ENCODE measurements around the gene TENM3. TPM values are rescaled to one million over a fixed set of nuclear protein-coding genes. Genes with fewer than 3 reads are reported as not detected.

The TENM3 gene
- polyA plus RNA-seq, 12 donors: 15.7 to 33.0 (median 18.3) TPM; not detected in 1

DNA sequence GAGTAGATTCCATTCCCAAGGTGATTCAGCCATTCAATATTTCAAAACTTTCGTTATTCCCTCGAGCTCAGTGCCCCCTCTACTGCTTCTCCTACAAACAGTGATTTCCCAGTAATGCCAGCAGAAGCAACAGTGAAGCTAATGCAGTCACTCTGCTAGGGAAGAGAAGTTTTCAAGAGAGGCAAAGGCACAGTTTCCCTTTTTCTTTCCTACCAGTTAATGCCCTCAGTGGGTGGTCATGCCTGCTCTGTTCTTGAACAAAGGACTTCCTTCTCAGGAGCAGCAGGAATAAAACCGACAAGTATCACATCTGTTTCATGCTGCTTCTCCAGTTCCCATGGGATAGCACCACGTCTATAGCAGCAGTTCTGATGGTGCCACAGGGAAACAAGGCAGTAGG, 317.2 kb downstream of the TENM3 start:
- DNase-seq: no peak

DNA sequence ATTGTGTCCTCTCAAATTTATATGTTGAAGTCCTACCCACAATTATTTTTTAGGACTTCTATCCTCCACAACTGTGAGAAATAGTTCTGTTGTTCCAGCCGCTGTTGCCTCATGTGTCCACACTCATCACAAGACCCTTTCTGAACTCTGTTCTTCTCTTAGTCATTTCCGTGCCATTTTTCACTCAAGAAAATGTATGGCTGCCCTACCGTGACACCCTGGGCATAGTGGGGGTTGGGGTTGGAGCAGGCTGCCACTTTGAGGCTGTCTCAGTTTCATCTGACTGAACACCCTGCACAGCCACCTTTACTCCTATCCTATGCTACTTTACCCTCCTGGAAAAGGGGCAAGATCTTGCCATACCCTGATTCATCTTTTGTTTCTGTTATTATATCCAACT, 319.1 kb downstream of the TENM3 start:
- DNase-seq: no peak

DNA sequence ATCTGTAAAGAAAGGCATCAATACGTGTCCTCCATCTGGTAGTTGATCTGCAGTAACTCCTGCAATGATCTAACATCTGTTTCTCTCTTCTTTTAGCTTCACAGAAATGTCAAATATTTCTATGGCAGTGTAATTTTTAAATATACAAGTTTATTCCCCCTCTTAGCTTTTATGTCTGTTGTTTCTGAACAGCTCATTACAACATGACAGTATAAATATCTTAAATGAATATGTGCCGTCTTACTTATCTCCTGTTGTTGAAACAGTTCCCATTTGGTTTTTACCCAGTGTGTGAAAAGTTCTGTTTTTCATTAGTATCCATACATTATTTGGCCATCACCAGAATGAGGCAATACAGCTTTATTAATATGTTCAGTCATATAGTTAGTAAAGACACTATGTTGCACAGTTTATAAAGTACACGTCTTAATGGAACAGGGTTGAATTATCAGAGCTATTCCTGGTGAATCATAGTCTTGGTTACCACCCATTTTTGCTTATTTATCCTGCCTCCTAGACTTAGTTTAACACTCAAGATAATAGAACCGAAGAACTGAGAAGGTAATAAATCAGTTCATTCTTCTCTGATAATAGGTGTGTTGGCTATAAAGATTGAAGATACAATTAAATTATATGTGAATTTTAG, 321.6 kb downstream of the TENM3 start:
- DNase-seq: no peak

DNA sequence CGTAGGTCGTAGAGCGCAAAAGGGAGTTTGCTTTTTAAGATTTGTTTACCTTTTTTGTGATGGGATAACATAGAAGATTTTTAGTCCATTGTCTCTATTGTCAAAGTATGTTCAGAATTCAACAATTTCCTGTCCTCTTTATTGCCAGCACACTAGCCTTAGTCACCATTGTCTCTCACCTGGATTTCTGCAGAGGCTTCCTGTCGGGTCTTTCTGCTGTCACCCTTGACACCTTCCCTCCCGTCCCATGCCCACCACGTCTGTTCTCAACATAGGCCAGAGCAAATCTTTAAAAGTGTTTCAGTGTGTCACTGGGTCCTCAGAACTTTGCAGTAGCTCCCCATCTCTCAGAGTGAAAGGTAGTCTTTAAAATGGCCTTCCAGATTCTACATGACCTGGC, 323.9 kb downstream of the TENM3 start:
- DNase-seq: no peak

DNA sequence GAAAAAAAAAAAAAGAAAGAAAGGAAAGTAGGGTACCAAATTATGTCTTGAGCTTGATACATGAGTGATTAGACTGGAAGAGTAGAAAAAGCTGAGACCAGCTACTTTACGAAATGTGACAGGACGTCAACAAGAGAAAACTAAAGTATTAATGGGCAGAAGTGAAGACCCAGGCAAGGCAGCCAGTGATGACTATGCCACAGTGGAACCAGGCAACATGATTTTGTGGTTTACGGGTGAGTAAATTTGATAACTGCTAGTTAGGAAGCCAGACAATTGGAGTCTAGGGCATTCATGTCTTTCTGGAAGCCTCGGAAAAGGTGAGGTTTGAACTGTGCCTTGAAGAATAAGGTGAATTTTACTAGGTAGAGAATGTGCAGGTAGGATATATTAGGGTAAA, 326.4 kb downstream of the TENM3 start:
- DNase-seq: no peak

DNA sequence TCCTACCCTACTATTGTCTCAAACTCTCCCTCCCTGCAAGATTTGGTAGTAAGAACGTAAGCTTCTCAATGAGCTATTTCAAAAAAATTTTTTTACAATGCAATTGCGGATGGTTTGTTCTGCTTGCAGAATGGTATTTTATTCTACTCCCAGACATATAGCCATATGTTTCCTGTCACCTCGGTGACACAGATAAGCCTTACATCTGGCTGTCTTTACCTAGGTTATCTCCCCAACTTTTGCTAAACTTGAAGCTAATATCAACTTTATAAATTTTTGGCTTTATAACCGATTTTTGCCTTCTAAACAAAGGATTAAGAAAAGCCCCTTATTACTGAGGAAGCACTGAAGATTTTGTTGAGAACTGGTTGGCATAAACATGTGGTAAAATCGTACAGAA, 331.5 kb downstream of the TENM3 start:
- no peak for DNase-seq

DNA sequence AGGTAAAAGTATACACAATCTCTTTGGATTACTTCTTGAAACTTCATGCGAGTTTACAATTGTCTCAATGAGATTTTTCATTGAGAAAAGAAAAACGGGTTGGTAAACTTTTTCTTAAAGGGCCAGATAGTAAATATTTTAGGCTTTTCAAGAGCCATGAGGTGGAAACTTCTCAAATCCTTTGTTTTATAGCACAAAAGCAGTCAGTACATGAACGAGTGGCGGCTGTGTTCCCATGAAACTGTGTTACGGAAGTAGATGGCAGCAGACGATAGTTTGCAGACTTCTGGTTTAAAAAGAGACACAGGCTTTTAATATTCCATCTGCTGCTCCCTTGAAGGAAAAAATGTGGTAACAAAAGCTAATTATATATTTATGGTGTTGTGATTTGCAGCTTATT, 332.0 kb downstream of the TENM3 start:
- no peak for DNase-seq

DNA sequence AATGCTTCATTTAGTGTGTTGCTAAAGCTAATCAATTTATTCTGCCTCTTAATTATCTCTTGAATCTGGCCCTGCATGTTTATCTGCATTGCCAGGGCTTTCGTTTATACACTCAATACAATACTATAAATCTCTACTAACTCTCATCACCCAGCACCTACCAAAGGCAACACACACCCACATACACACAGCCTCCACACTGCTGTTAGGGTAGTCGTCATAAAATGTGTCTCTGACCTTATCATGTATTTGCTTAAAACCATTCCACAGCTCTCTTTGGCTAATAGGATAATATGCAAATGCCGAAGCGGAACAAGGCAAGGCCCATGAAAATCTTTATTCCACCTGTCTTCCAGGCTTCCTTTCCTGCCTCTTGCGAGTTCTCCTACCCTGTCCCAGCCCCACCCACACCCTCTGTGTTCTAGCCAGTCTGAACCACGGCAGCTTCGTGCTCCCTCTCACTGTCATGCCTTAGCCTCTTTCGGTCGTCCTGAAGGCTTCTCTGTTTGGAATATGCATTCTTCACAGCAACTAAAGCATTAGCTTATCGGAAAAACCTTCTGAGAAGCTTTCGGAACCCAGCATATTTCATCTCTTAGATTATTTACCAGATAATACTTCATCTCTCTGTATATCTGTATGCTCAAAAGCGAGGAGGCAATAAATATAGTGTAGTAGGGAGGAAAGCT, 333.5 kb downstream of the TENM3 start:
- no peak for DNase-seq

DNA sequence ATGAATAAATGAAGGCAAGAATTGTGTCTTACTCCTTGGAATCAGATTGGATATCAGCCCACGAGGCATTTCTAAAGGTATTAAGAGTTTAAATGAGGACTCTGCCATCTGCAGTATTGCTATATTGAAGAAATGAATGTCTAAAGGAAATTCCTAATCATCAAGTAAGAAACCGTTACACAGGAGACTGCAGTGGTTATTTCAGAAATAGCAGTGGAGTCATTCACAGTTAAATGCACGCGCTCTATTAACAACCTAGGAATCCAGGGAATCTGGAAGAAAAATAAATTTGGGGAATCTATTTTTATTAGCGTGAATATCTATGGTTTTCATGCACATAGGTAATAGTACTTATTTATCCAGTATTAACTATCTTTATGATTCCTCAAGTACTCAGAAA, 334.2 kb downstream of the TENM3 start:
- DNase-seq: no peak

DNA sequence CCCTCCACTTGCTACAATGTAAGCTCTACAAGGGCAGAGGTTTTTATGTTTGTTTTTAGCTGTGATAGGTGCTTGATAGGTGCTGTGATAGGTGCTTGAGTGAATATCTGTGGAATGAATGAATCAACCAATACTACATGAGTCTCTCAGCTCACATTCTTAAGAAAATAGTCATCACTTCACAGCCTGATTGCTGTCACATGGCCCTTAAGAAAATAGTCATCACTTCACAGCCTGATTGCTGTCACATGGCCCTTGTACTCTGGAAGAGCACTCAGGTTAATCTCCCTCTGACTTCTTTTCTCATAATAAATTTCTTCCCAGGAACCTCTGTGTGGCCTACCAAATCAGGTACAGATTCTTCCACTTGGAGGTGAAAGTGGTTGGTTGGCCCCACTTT, 335.2 kb downstream of the TENM3 start:
- DNase-seq: no peak

DNA sequence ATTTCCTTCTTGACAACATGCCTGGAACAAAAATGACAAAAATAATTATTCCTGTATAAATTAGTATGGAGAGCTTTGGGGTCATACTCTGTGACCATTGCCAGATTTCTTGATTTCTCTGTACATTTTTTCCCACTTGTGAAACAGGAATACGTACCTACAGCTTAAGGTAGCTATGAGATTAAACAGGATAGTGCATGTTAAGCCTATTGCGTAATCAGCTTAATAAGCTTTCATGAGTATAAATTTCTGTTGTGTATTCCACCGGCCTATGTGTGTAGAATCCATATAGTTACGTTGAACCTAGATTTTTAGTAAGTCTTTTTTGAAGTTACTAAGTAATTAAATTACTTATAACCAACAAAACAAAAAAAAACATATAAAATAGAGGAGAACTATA, 339.0 kb downstream of the TENM3 start:
- DNase-seq: no peak

DNA sequence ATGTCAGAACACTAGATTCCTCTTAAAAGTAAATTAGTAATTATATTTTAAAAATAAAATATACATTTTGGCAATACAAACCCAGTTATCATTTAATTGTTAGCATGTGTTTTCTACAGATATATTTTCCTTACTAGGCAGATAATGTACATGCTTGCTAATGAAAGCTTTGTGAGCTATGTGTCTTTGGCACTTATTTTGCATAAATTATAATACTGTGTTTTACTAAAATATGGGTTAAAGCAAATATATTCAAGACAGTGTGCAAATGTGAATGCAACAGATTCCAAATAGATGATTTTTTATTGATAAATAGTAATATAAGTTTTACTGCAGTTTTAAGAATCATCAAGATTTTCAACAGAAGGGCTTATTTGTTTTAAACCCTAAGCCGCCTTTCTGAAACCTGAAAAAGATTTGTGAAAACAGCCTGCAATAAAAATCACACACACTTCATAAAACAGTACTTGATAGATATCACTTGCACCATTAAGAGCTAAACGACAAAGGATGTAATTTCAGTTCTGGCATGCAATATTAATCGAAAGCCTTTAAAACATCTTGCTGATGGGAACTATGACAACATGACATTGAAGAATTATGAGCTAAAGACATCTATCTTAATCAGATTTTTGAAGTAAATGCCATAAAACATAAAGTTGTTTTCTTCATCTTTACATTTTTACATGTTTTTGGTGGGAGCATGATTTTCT, 340.7 kb downstream of the TENM3 start:
- no peak for DNase-seq

DNA sequence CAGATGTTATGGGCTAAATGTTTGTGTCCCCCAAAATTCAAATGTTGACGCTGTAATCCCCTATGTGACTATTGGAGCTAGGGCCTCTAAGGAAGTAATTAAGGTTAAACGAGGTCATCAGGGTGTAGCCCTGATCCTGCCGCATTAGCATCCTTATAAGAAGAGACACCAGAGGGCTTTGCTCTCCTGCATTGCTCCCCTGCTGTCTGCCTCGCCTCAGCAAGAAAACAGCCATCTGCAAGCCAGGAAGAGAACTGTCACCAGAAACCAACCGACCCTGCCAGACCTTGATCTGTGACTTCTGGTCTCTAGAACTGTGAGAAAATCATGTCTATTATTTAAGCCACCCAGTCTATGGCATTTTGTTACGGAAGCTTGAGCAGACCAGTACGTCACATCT, 342.1 kb downstream of the TENM3 start:
- no peak for DNase-seq

DNA sequence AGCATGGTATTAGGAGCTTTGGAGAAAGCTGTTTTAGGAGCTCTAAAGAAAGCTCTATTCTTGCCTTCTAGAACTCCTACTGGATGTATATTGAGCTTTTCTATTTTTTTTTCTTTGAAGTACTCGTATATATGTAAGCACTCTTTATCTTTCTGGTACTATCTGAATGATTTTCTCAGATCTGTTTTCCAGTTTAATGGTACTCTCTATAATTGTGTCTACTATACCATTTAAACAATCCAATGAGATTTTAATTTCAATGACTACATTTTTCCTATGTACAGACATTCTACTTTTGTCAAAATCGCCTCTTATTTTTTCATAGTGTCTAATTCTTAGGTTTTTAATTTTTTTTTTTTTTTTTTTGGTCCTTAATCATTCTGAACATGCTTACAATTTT, 345.9 kb downstream of the TENM3 start:
- DNase-seq: no peak

DNA sequence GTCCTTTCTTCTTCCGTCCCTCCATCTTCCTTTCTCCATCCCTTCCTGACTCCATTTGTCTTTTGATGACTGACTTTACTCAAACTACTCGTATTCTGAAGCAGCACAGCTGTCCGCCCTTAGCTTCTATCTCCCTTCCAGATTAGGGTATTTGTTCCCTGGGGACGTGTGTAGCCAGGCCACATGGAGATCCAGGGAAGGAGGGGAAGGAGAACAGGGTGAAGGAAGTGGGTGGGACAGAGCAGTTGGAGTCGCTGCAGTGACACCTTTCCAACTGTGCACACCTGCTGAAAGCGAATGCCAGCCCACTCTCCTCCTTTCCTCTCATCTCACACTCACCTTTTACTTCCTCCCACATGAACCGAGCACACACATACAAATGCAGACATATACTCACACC, 350.2 kb downstream of the TENM3 start:
- DNase-seq: no peak

DNA sequence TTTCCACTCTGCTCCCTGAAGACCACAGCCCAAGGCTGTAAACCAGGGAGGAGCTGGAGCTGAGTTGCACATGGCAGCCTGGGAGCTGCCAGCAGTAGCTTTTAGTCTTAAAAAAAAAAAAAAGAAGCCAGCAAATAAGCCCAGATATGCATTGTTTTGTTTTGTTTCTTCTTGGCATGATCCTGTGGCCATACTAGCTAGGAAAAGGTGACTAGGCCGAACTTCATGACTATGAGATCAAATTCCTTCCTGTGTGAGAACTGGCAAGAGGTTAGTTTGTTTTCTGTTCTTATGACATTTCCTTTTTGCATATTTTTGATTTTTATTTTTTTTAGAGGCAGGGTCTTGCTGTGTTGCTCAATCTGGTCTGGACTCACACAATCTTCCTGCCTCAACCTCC, 350.7 kb downstream of the TENM3 start:
- no peak for DNase-seq

DNA sequence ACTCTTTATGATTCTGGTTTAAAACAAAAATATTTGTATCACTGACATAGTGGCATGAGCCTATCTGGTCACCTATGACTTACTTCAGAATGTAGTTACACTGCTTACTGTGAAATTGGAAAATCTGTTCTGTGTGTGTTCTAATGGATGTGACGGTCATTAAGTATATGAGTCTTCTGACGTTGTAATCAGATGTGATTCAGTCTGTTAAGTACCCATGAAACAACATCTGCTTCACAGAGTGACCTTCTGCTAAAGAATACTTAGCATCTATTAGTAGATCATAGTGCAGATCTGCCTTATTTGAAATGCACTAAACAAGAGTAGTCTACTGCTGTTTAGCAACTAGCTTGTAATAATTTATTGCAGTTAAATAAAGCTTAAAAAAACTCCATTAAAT, 356.9 kb downstream of the TENM3 start:
- no peak for DNase-seq

DNA sequence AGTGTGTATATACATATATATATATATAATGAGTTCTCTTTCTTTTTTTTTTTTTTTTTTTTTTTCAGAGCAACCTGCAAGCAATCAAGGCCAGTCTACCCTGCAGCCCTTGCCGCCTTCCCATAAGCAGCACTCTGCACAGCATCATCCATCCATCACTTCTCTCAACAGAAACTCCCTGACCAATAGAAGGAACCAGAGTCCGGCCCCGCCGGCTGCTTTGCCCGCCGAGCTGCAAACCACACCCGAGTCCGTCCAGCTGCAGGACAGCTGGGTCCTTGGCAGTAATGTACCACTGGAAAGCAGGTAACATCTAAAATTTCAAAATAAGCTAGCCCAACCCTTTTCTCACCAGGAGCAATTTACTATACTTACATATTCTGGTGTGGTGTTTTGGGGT, 357.7 kb downstream of the TENM3 start:
- no peak for DNase-seq

DNA sequence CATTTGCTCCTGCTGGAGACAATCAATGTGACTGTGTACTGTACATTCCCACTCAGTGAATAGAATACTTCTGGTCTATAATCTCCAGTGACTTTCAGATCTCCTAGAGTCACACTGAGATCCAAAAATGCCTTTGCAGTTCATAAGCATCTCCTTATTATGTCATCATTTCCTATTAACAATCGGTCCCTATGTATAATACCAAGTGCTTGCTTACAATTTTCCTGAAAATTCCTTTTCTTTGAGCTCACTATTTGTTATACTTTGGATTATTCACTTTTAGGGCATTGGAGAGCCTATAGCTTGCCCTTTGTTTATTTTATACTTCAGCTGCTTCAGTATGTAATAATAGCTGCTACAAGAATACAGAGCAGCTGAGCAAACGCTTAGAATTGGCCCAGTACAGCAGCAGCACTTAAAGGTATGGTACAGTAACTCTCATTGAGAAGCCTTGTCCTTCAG, 361.0 kb downstream of the TENM3 start:
- no peak for DNase-seq

DNA sequence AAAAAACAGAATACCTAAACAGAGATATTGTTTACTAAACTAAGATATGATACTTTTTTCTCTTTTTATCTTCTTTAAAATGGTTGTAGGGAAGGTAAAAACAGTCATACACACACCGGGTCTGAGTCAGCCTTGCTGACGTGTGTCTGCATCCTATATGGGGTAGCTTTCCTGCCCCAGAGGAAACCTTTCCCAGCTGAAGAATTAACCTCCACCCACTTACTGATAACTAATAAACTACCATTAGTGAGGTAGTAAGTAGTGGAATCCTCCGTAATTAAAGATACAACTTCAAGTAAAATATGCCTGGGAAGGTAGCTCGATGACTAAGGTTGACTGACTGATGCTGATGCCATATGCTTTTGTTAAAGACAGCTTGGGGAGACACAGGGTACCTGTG, 361.8 kb downstream of the TENM3 start:
- DNase-seq: no peak

DNA sequence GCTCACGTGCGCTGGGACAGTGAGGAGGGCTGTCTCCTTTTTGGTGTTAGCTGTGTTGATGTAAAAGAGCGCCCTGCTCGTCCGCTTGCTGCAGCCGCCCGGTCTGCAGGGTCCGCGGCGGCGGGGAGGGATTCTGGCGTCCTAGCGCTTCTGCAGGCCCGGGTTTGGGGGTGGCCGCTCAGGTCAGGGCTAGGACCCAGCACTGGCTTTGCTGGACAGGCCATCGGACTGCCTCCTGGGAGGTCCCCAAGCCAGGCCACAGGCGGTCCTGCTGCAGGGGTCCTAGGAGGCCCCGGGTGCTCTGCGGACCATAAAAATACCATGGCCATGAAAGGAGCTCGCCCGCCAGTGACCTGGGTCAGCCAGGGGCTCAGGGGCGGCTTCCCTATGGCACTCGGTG, 365.3 kb downstream of the TENM3 start:
- no peak for DNase-seq

DNA sequence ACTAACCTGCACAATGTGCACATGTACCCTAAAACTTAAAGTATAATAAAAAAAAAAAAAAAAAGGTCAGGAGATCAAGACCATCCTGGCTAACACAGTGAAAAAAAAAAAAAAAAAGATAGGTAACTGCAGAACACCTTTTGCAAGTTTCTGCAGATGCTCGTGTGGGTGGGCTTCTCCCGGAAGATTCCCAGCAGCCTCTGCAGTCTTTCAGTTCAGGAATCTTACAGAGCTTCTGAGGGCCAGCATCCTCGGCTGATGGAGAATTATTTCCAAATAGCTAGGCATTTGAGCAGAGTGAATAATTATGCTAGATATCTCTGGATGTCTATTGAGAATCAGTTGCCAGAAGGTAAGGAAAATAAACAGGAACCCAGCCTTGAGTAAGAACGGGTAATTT, 373.3 kb downstream of the TENM3 start:
- DNase-seq: no peak

DNA sequence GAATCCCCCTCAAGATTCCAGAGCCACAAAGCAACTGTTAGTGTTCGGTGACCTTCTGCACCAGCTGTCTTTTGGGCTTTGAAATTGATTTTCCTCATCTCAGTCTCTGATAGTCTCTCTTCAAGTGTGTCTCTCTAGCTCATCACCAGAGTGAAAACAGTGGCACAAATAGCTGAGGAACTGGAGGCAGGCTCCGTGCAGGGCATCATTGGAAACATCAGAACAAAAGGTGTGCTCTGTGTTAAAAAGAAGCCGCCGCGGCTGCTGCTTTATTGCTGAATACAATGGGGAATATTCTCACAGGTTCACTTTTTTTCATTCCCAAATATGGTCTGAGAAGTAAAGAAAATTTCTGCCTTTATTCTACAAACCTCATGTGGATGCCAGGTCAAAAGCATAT, 376.5 kb downstream of the TENM3 start:
- DNase-seq: no peak
